ENCODE measurements around the gene FAM181A.

DNA sequence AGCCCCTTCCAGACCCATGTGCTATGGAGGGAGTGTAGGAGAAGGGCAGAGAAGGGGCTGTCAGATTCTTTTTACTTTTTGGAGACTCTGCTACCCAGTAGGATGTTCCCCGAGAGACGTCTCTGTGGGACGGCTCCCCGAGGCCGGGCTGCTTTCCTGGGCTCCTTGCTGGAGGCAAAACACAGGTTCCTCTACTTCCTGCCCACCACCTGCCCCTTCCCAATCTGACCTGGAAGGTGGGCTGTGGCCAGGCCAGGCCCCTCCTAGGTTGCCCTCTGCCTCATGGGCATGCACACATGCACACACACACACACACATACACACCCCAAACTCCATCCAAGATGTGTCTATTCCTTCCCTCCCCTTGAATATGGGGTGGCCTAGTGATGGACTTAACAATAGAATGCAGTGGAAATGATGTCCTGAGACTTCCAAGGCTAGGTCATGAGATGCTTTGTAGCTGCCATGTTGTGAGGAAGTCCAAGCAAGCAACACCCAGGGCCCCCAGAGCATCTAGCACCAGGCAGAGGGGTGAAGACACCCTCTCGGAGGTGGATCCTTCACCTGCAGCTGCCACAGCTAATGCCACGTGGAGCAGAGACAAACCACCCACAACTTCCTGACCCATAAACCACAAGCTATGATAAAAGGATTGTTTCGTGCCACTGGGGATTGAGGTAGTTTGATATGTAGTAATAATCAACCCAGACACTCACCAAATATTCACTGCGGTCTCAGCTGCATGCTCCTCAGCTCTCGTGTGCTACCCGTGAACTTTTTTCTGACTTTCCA lies 50.8 kb downstream of the FAM181A start:
- TF ChIP-seq POLR2A (IDR thresholded peaks at IDR 0.05; ENCODE audit: low read depth, low read length): no peak
- no peak for TF ChIP-seq CHD1 (IDR thresholded peaks at IDR 0.05; ENCODE audit: low read depth, low read length)
- TF ChIP-seq MXI1 (IDR thresholded peaks at IDR 0.05; ENCODE audit: borderline replicate concordance, low read depth, low read length): no peak
- TF ChIP-seq RFX5 (IDR thresholded peaks at IDR 0.05; ENCODE audit: low read depth, low read length): no peak
- TF ChIP-seq, protein P1, sequence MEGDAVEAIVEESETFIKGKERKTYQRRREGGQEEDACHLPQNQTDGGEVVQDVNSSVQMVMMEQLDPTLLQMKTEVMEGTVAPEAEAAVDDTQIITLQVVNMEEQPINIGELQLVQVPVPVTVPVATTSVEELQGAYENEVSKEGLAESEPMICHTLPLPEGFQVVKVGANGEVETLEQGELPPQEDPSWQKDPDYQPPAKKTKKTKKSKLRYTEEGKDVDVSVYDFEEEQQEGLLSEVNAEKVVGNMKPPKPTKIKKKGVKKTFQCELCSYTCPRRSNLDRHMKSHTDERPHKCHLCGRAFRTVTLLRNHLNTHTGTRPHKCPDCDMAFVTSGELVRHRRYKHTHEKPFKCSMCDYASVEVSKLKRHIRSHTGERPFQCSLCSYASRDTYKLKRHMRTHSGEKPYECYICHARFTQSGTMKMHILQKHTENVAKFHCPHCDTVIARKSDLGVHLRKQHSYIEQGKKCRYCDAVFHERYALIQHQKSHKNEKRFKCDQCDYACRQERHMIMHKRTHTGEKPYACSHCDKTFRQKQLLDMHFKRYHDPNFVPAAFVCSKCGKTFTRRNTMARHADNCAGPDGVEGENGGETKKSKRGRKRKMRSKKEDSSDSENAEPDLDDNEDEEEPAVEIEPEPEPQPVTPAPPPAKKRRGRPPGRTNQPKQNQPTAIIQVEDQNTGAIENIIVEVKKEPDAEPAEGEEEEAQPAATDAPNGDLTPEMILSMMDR (conservative IDR thresholded peaks at IDR 0.05; ENCODE audit: low read depth, low read length): no peak
- no peak for TF ChIP-seq SMC3 (IDR thresholded peaks at IDR 0.05; ENCODE audit: low read depth, low read length)
- no peak for TF ChIP-seq RAD21 (IDR thresholded peaks at IDR 0.05; ENCODE audit: low read length)
